GM21526 (cell line): ENCODE measurements around the gene GALR3.
A peak's percentile ranks its signal among the peaks of the same experiment; 100 is the strongest.

Source experiments
- ATAC-seq: cut with Tn5 transposase; IDR thresholded peaks from one replicate; pipeline ENCODE4 v1.9.1; 2021; ENCODE audit warnings: moderate library complexity; ENCODE audit not compliant: unreplicated experiment, low FRiP score

The GALR3 gene

GRCh38 chr22:37802310-37803194 lies 20.6 kb upstream of the GALR3 start:
- ATAC-seq = no peak

GRCh38 chr22:37803195-37803638 lies 20.0 kb upstream of the GALR3 start:
- no peak for ATAC-seq

GRCh38 chr22:37803639-37804351 lies 19.4 kb upstream of the GALR3 start:
- no peak for ATAC-seq

- ATAC-seq = no peak
These were observed 18.8 kb upstream of the GALR3 start for GRCh38 chr22:37804352-37804880.

GRCh38 chr22:37804881-37805809 lies 18.0 kb upstream of the GALR3 start:
- no peak for ATAC-seq

- no peak for ATAC-seq
These were observed 17.3 kb upstream of the GALR3 start for GRCh38 chr22:37805810-37806277.

- no peak for ATAC-seq
These were observed 16.5 kb upstream of the GALR3 start for GRCh38 chr22:37806409-37807333.

- ATAC-seq = peak; percentile 88
These were observed 15.5 kb upstream of the GALR3 start, which contains the start of gene GCAT for GRCh38 chr22:37807410-37808293. Gene GCAT, plus strand, starts transcription at chr22:37807934. Its CDS starts 34 bp downstream, at chr22:37807968.

GRCh38 chr22:37808294-37808657 lies 14.9 kb upstream of the GALR3 start:
- ATAC-seq = no peak

GRCh38 chr22:37809672-37810333 lies 13.4 kb upstream of the GALR3 start:
- ATAC-seq = no peak

- no peak for ATAC-seq
These were observed 11.3 kb upstream of the GALR3 start for GRCh38 chr22:37811867-37812266.

- no peak for ATAC-seq
These were observed 10.1 kb upstream of the GALR3 start for GRCh38 chr22:37812869-37813678.

GRCh38 chr22:37815593-37815992 lies 7.6 kb upstream of the GALR3 start:
- ATAC-seq = no peak

- no peak for ATAC-seq
These were observed 6.5 kb upstream of the GALR3 start for GRCh38 chr22:37816543-37817180.

- ATAC-seq = no peak
These were observed 5.3 kb upstream of the GALR3 start for GRCh38 chr22:37817705-37818408.
